Keratinocyte (primary cell): ENCODE data around the gene MTX2.

ENCODE experiments used
- EZH2 ChIP-seq: IDR thresholded peaks from one replicate; pipeline ENCODE4 v1.6.1; 2012; ENCODE audit warnings: inconsistent platforms, mild to moderate bottlenecking, low read length, moderate library complexity
- TF ChIP-seq, protein P1 (sequence below), 3 experiments: IDR thresholded peaks in 1 of 3; conservative IDR thresholded peaks in 1 of 3; optimal IDR thresholded peaks in 1 of 3; 2 replicates in 2 of 3; 3 replicates in 1 of 3; pipeline versions ENCODE3 to v1.5.1; 2011; ENCODE audit warnings: low read length in 3 of 3, mild to moderate bottlenecking in 3 of 3, moderate library complexity in 2 of 3, control low read depth in 1 of 3, inconsistent platforms in 1 of 3; ENCODE audit not compliant: insufficient read depth in 2 of 3; ENCODE audit errors: extremely low read depth in 1 of 3

GRCh38 chr2:176234940-176235339 lies 34.3 kb upstream of the MTX2 start:
- TF ChIP-seq, protein P1, sequence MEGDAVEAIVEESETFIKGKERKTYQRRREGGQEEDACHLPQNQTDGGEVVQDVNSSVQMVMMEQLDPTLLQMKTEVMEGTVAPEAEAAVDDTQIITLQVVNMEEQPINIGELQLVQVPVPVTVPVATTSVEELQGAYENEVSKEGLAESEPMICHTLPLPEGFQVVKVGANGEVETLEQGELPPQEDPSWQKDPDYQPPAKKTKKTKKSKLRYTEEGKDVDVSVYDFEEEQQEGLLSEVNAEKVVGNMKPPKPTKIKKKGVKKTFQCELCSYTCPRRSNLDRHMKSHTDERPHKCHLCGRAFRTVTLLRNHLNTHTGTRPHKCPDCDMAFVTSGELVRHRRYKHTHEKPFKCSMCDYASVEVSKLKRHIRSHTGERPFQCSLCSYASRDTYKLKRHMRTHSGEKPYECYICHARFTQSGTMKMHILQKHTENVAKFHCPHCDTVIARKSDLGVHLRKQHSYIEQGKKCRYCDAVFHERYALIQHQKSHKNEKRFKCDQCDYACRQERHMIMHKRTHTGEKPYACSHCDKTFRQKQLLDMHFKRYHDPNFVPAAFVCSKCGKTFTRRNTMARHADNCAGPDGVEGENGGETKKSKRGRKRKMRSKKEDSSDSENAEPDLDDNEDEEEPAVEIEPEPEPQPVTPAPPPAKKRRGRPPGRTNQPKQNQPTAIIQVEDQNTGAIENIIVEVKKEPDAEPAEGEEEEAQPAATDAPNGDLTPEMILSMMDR (optimal IDR thresholded peaks at IDR 0.05 in 1 of 3, IDR thresholded peaks at IDR 0.05 in 1 of 3, conservative IDR thresholded peaks at IDR 0.05 in 1 of 3; ENCODE audit: extremely low read depth in 1 of 3, insufficient read depth in 2 of 3, low read length in 3 of 3), result no peak
- TF ChIP-seq EZH2, result no peak
